GM19043 (cell line): ENCODE measurements around the gene TCEAL3.
"Not testable (repeated sequence)": the region's sequence is repeated elsewhere in the genome, so short reads cannot be mapped to it uniquely, and the experiment has no call there.

Experiments
- ATAC-seq: cut with Tn5 transposase; IDR thresholded peaks from one replicate; pipeline ENCODE4 v1.9.1; 2021; ENCODE audit warnings: low read depth; ENCODE audit not compliant: unreplicated experiment

The TCEAL3 gene

GRCh38 chrX:103659460-103659859, 51.7 kb downstream of the TCEAL3 start:
- not testable (repeated sequence) for ATAC-seq
